Keratinocyte (primary cell): ENCODE data around the gene ATP6V0D1. TPM values are rescaled to one million over a fixed set of nuclear protein-coding genes. Genes with fewer than 3 reads are reported as not detected.

Experiments
- DNase-seq: peaks from one replicate; pipeline ENCODE4 v3.0.0-alpha.2; 2011; ENCODE audit warnings: low read depth, missing footprints, low spot score
- FAIRE-seq: peaks from 2 replicates; lab custom pipeline; 2011; peaks lifted over from hg19 to GRCh38; lab: Jason Lieb, UNC
- H2AFZ ChIP-seq: 2 replicates; pipeline ENCODE4 v1.6.0; 2012; ENCODE audit warnings: low read length, control low read depth, inconsistent platforms; ENCODE audit not compliant: control insufficient read depth
- H3K27ac ChIP-seq: 2 replicates; pipeline ENCODE4 v1.5.1; 2011; ENCODE audit warnings: low read length; ENCODE audit not compliant: control insufficient read depth, insufficient read depth
- H3K27me3 ChIP-seq: 3 replicates; pipeline ENCODE4 v1.6.0; 2011; ENCODE audit warnings: low read length; ENCODE audit not compliant: control insufficient read depth, insufficient read depth; ENCODE audit errors: extremely low read depth
- H3K36me3 ChIP-seq, 2 experiments: 2 replicates in 1 of 2; 3 replicates in 1 of 2; pipeline ENCODE4 v1.5.1; 2011; ENCODE audit warnings: low read length in 2 of 2, mild to moderate bottlenecking in 1 of 2; ENCODE audit not compliant: control insufficient read depth in 2 of 2, insufficient read depth in 2 of 2; ENCODE audit errors: extremely low read depth in 1 of 2
- H3K4me1 ChIP-seq: 3 replicates; pipeline ENCODE4 v1.5.1; 2011; ENCODE audit warnings: low read length; ENCODE audit not compliant: control insufficient read depth, insufficient read depth; ENCODE audit errors: extremely low read depth
- H3K4me2 ChIP-seq: 3 replicates; pipeline ENCODE4 v1.6.0; 2011; ENCODE audit warnings: low read depth, low read length; ENCODE audit not compliant: control insufficient read depth, insufficient read depth; ENCODE audit errors: extremely low read depth
- H3K4me3 ChIP-seq, 3 experiments: fragments of 200-600 bp in 1 of 3; sonication (generic) in 1 of 3; 2 replicates in 2 of 3; 3 replicates in 1 of 3; pipeline ENCODE4 v1.5.1; 2011 to 2016; ENCODE audit warnings: low read length in 3 of 3, mild to moderate bottlenecking in 3 of 3, control low read depth in 2 of 3, inconsistent platforms in 1 of 3, low read depth in 1 of 3, mixed read lengths in 1 of 3, mixed run types in 1 of 3, moderate library complexity in 1 of 3; ENCODE audit not compliant: control insufficient read depth in 2 of 3, insufficient read depth in 2 of 3; ENCODE audit errors: extremely low read depth in 1 of 3
- H3K79me2 ChIP-seq: 2 replicates; pipeline ENCODE4 v1.6.0; 2012; ENCODE audit warnings: low read length; ENCODE audit not compliant: control insufficient read depth, insufficient read depth
- H3K9ac ChIP-seq: 3 replicates; pipeline ENCODE4 v1.6.0; 2011; ENCODE audit warnings: low read length; ENCODE audit not compliant: control insufficient read depth, insufficient read depth; ENCODE audit errors: extremely low read depth
- H3K9me1 ChIP-seq: 3 replicates; pipeline ENCODE4 v1.6.0; 2011; ENCODE audit warnings: low read length; ENCODE audit not compliant: control insufficient read depth, insufficient read depth; ENCODE audit errors: extremely low read depth
- H3K9me3 ChIP-seq: 2 replicates; pipeline ENCODE4 v1.5.1; 2012; ENCODE audit warnings: low read depth, low read length; ENCODE audit not compliant: control insufficient read depth
- H4K20me1 ChIP-seq: 3 replicates; pipeline ENCODE4 v1.6.0; 2011; ENCODE audit warnings: low read length; ENCODE audit not compliant: control insufficient read depth, insufficient read depth; ENCODE audit errors: extremely low read depth
- EZH2 ChIP-seq: IDR thresholded peaks from one replicate; pipeline ENCODE4 v1.6.1; 2012; ENCODE audit warnings: inconsistent platforms, mild to moderate bottlenecking, low read length, moderate library complexity
- dilution Hi-C: fragments of 300-500 bp; cut with MboI; formaldehyde crosslinking; loops from one replicate; pipeline ENCODE4 v1.7.0; 2020; ENCODE audit warnings: low sequenced_read_pairs; ENCODE audit not compliant: extremely low pct_ligation_motif_present
- polyA plus RNA-seq, 5 experiments: library from polyadenylated mRNA; depleted of rRNA in 3 of 5; stranded (reverse) in 3 of 5; stranded (forward) in 1 of 5; unstranded in 1 of 5; fragments of >200 nt; gene quantifications; 1 replicate in 1 of 5; 2 replicates in 3 of 5; 3 replicates in 1 of 5; pipeline versions ENCODE4 v1.2.1 to v1.2.3, GENCODE V29; 2011 to 2012; ENCODE audit warnings: missing spikeins in 2 of 5, low read depth in 1 of 5, low replicate concordance in 1 of 5
- TF ChIP-seq, protein P1 (sequence below), 3 experiments: IDR thresholded peaks in 1 of 3; conservative IDR thresholded peaks in 1 of 3; optimal IDR thresholded peaks in 1 of 3; 2 replicates in 2 of 3; 3 replicates in 1 of 3; pipeline versions ENCODE3 to v1.5.1; 2011; ENCODE audit warnings: low read length in 3 of 3, mild to moderate bottlenecking in 3 of 3, moderate library complexity in 2 of 3, control low read depth in 1 of 3, inconsistent platforms in 1 of 3; ENCODE audit not compliant: insufficient read depth in 2 of 3; ENCODE audit errors: extremely low read depth in 1 of 3

ATP6V0D1 gene
- polyA plus RNA-seq, 1 donor (not counting 4 experiments of a cell fraction or from before 2014, with no cell fraction given): 97.1 TPM

DNA sequence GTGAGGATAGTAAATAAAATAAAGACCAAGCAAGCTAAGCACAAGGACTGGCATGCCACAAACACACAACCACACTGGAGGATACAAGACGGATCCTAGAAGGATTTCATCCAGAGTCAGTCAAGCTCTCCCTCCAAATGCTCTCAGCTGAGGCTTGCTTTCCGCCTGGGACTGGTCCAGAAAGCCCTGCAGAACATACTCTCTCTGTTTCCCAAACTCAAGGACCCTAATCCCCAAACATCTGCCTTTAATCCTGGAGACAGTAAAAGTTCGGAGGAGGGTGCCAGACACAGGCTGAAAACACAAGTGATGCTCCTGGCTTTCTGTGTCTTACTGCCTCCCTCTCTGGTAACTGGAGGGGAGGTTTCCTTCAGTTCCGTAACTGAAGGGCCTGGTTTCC, 55.4 kb downstream of the ATP6V0D1 start:
- no peak overlapping the region for H3K4me2 ChIP-seq
- no peak overlapping the region for H3K9ac ChIP-seq
- dilution Hi-C loops: no loop called here
- TF ChIP-seq EZH2: no peak
- TF ChIP-seq, protein P1, sequence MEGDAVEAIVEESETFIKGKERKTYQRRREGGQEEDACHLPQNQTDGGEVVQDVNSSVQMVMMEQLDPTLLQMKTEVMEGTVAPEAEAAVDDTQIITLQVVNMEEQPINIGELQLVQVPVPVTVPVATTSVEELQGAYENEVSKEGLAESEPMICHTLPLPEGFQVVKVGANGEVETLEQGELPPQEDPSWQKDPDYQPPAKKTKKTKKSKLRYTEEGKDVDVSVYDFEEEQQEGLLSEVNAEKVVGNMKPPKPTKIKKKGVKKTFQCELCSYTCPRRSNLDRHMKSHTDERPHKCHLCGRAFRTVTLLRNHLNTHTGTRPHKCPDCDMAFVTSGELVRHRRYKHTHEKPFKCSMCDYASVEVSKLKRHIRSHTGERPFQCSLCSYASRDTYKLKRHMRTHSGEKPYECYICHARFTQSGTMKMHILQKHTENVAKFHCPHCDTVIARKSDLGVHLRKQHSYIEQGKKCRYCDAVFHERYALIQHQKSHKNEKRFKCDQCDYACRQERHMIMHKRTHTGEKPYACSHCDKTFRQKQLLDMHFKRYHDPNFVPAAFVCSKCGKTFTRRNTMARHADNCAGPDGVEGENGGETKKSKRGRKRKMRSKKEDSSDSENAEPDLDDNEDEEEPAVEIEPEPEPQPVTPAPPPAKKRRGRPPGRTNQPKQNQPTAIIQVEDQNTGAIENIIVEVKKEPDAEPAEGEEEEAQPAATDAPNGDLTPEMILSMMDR (optimal IDR thresholded peaks at IDR 0.05 in 1 of 3, IDR thresholded peaks at IDR 0.05 in 1 of 3, conservative IDR thresholded peaks at IDR 0.05 in 1 of 3; ENCODE audit: extremely low read depth in 1 of 3, insufficient read depth in 2 of 3, low read length in 3 of 3): no peak
- no peak overlapping the region for H2AFZ ChIP-seq
- FAIRE-seq (no peak), DNase-seq (no peak)
- peaks cover 7% of the 10 kb centered on the region for H4K20me1 ChIP-seq
- no peak overlapping the region for H3K27ac ChIP-seq
- H3K9me3 ChIP-seq: no peaks in the 10 kb centered on the region
- no peak overlapping the region for H3K4me3 ChIP-seq
- H3K9me1 ChIP-seq: no peaks in the 10 kb centered on the region
- H3K36me3 ChIP-seq: no peaks in the 10 kb centered on the region
- H3K4me1 ChIP-seq: peaks cover 8% of the 10 kb centered on the region
- H3K79me2 ChIP-seq: no peaks in the 10 kb centered on the region
- peaks cover 27% of the 10 kb centered on the region for H3K27me3 ChIP-seq

DNA sequence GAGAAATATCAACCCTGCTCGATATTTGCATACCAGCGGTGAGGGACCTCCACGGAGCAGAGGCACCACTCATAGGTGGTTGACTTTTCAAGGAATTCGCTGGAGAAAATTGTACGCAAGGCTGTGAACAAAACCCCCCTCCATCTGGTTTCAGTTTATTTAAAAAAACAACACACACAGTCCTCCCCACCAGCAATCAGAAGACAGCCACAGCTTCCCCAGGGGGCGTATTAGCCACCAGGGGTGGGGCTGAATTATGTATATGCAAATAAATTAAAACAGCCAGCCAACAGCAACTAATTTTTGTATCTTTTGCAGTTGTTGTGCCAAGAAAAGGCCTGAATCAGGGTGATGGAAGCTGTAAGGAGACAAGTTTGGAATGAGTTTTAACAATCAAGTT, 55.9 kb downstream of the ATP6V0D1 start:
- H4K20me1 ChIP-seq: peaks cover 7% of the 10 kb centered on the region
- FAIRE-seq (no peak), DNase-seq (no peak)
- no peak overlapping the region for H3K27ac ChIP-seq
- no peak overlapping the region for H2AFZ ChIP-seq
- no peaks in the 10 kb centered on the region for H3K9me1 ChIP-seq
- no peaks in the 10 kb centered on the region for H3K79me2 ChIP-seq
- H3K36me3 ChIP-seq: no peaks in the 10 kb centered on the region
- H3K4me2 ChIP-seq: no peak overlapping the region
- peaks cover 22% of the 10 kb centered on the region for H3K27me3 ChIP-seq
- TF ChIP-seq, protein P1 (optimal IDR thresholded peaks at IDR 0.05 in 1 of 3, IDR thresholded peaks at IDR 0.05 in 1 of 3, conservative IDR thresholded peaks at IDR 0.05 in 1 of 3; ENCODE audit: extremely low read depth in 1 of 3, insufficient read depth in 2 of 3, low read length in 3 of 3): no peak
- TF ChIP-seq EZH2: no peak
- H3K4me1 ChIP-seq: peaks cover 4% of the 10 kb centered on the region
- H3K9ac ChIP-seq: no peak overlapping the region
- H3K4me3 ChIP-seq: no peak overlapping the region
- no peaks in the 10 kb centered on the region for H3K9me3 ChIP-seq
- dilution Hi-C loops: no loop called here
